PC-9 (cell line): ENCODE data around the gene ZFPM1. TPM values are rescaled to one million over a fixed set of nuclear protein-coding genes. Genes with fewer than 3 reads are reported as not detected.

ENCODE experiments used
- BruUV-seq: library from RNA; stranded (reverse); fragments of 400-500 nt; replicated peaks from 2 replicates; lab custom pipeline; 2021; lab: Mats Ljungman, UMichigan
- CTCF ChIA-PET: fragments of 300-600 bp; sonication (Branson Sonifier 250); formaldehyde crosslinking; loops from one replicate; lab custom pipeline; 2022; ENCODE audit warnings: antibody characterized with exemption; lab: Charles Lee
- POLR2A ChIA-PET: fragments of 300-600 bp; sonication (Branson Sonifier 250); formaldehyde crosslinking; loops from one replicate; lab custom pipeline; 2022; ENCODE audit warnings: antibody characterized with exemption; ENCODE audit not compliant: unreplicated experiment; lab: Charles Lee
- DNase-seq, 2 experiments: peaks; one replicate each; pipeline versions ENCODE4 v3.0.0 to v3.0.0-alpha.2; 2015 to 2022; ENCODE audit warnings: mixed read lengths in 1 of 2
- H2AFZ ChIP-seq: fragments of 200-600 bp; sonication (generic); 2 replicates; pipeline ENCODE4 v1.8.1; 2017; ENCODE audit warnings: antibody characterized with exemption
- H3F3A ChIP-seq: fragments of 200-600 bp; sonication (generic); 2 replicates; pipeline ENCODE4 v1.8.1; 2017; ENCODE audit warnings: antibody characterized with exemption, mild to moderate bottlenecking, low read depth; ENCODE audit not compliant: insufficient read depth
- H3K27ac ChIP-seq: fragments of 200-600 bp; sonication (generic); 2 replicates; pipeline ENCODE4 v1.6.1; 2016; ENCODE audit warnings: mixed run types
- H3K27me3 ChIP-seq: fragments of 200-600 bp; sonication (generic); 2 replicates; pipeline ENCODE4 v1.6.1; 2016; ENCODE audit warnings: low read depth, mixed run types; ENCODE audit not compliant: insufficient read depth
- H3K36me3 ChIP-seq: fragments of 200-600 bp; sonication (generic); 2 replicates; pipeline ENCODE4 v1.6.1; 2016; ENCODE audit warnings: low read depth, mixed run types
- H3K4me1 ChIP-seq: fragments of 200-600 bp; sonication (generic); replicated peaks from 2 replicates; pipeline ENCODE4 v1.6.1; 2016; ENCODE audit warnings: mixed run types; ENCODE audit not compliant: insufficient read depth
- H3K4me2 ChIP-seq: fragments of 200-600 bp; sonication (generic); 2 replicates; pipeline ENCODE4 v1.6.1; 2017; ENCODE audit warnings: mixed run types
- H3K4me3 ChIP-seq: fragments of 200-600 bp; sonication (generic); 2 replicates; pipeline ENCODE4 v1.6.1; 2016; ENCODE audit warnings: mixed run types
- H3K79me2 ChIP-seq: fragments of 200-600 bp; sonication (generic); 2 replicates; pipeline ENCODE4 v1.6.1; 2017; ENCODE audit warnings: low read depth, mixed run types
- H3K9me2 ChIP-seq: fragments of 200-600 bp; sonication (generic); 2 replicates; pipeline ENCODE4 v1.8.1; 2017; ENCODE audit warnings: mild to moderate bottlenecking; ENCODE audit not compliant: insufficient read depth
- H3K9me3 ChIP-seq: fragments of 200-600 bp; sonication (generic); 2 replicates; pipeline ENCODE4 v1.8.1; 2016; ENCODE audit warnings: low read depth; ENCODE audit not compliant: insufficient read depth
- H4K20me1 ChIP-seq: fragments of 200-600 bp; sonication (generic); 2 replicates; pipeline ENCODE4 v1.8.1; 2017; ENCODE audit not compliant: insufficient read depth
- CTCF ChIP-seq: fragments of 200-600 bp; sonication (generic); conservative IDR thresholded peaks from 2 replicates; pipeline ENCODE4 v1.6.1; 2017; ENCODE audit warnings: mixed run types, antibody characterized with exemption, mild to moderate bottlenecking, moderate library complexity
- EZH2 ChIP-seq: fragments of 200-600 bp; sonication (generic); IDR thresholded peaks from 2 replicates; pipeline ENCODE4 v1.8.0; 2017; ENCODE audit warnings: antibody characterized with exemption, low read depth
- intact Hi-C: fragments of 100-400 bp; cut with micrococcal nuclease; formaldehyde crosslinking; loops from one replicate; pipeline ENCODE4 v1.10.0; 2022; ENCODE audit not compliant: unreplicated experiment
- total RNA-seq: library from RNA; stranded (reverse); gene quantifications from 2 replicates; pipeline ENCODE4 v1.2.3, GENCODE V29; 2021

ZFPM1 gene
- total RNA-seq, 1 experiment from 2014 or later: 19.7 TPM

DNA sequence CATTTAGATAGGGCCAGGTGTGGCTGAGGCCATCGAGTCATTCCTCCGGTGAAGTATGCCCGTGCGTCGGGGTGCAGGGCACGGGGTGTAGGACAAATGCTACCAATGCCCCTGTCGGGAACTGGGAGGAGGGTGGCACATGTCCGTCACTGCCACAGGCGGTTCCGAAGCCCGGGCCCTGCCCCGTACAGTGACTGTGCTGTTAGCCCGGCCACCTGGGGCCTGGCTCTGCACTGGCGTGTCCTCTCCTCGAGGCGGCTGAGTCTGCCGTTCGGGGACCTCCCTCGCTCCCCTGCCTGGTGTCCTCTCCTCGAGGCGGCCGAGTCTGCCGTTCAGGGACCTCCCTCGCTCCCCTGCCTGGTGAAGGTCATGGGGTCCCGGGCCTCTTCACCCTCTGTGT is 7.0 kb upstream of the ZFPM1 start:
- ChIA-PET POLR2A (no interaction called here), CTCF (no interaction called here)
- H3K4me3 ChIP-seq: no peak overlapping the region
- H3K9me2 ChIP-seq: no peaks in the 10 kb centered on the region
- no peaks in the 10 kb centered on the region for H3K36me3 ChIP-seq
- H3K9me3 ChIP-seq: no peaks in the 10 kb centered on the region
- intact Hi-C loops: no loop called here
- no peak overlapping the region for H3K4me2 ChIP-seq
- H4K20me1 ChIP-seq: no peaks in the 10 kb centered on the region
- H3K79me2 ChIP-seq: no peaks in the 10 kb centered on the region
- H3K27me3 ChIP-seq: peaks cover 41% of the 10 kb centered on the region
- H2AFZ ChIP-seq: no peak overlapping the region
- no peak for DNase-seq
- H3K4me1 ChIP-seq: no peaks in the 10 kb centered on the region
- H3K27ac ChIP-seq: no peak overlapping the region
- no peak for TF ChIP-seq CTCF
- TF ChIP-seq EZH2: no peak
- no peaks in the 10 kb centered on the region for H3F3A ChIP-seq
- no TSS peak for BruUV-seq

DNA sequence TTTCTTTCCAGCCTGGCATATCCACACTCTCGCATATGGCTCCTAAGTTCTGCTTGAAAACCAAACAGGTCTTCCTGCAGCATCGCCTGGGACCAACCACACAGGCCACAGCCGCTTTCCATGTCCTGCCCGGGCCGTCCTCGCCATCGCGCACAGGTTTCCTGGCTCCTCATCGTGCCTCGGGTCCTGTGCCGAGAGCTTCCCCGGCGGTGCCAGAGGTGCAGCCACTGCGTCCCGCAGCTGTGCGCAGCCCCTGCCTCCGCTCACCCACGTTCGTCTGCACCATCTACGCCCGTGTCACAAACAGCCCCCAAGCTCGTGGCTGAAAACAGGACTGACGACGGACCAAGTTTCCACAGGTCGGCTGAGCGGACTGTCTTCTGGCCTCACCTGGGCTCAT is 6.3 kb upstream of the ZFPM1 start:
- no peak overlapping the region for H3K4me3 ChIP-seq
- DNase-seq: no peak
- H3K4me1 ChIP-seq: no peaks in the 10 kb centered on the region
- H3K27ac ChIP-seq: no peak overlapping the region
- H3F3A ChIP-seq: no peaks in the 10 kb centered on the region
- H4K20me1 ChIP-seq: no peaks in the 10 kb centered on the region
- no peak overlapping the region for H2AFZ ChIP-seq
- ChIA-PET CTCF (no interaction called here), POLR2A (no interaction called here)
- no peak overlapping the region for H3K4me2 ChIP-seq
- BruUV-seq: no TSS peak
- H3K36me3 ChIP-seq: no peaks in the 10 kb centered on the region
- TF ChIP-seq EZH2 (no peak), CTCF (no peak)
- H3K9me3 ChIP-seq: no peaks in the 10 kb centered on the region
- no peaks in the 10 kb centered on the region for H3K79me2 ChIP-seq
- peaks cover 41% of the 10 kb centered on the region for H3K27me3 ChIP-seq
- intact Hi-C loops: no loop called here
- no peaks in the 10 kb centered on the region for H3K9me2 ChIP-seq

DNA sequence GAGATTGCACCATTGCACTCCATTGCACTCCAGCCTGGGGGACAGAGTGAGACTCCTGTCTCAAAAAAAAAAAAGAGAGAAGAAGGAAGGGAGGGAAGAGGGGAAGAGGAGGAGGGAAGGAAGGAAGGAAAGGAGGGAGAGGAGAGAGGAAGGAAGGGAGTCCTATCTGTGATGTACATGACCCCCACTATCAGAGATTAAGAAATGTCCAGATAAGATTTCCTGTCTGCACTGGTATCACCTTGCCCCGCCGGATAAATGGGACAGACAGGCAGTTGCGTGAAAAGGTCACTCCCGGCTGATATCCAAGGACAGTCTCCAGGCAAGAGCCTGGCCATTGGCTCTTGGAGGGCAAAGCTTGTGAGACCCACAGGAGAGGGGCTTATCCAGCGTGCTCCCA is 5.2 kb upstream of the ZFPM1 start:
- Histone ChIP-seq H3K4me1 (peaks cover 8% of the 10 kb centered on the region), H3K4me2 (no peak overlapping the region), H3K9me2 (no peaks in the 10 kb centered on the region), H3K27me3 (peaks cover 41% of the 10 kb centered on the region), H3K4me3 (no peak overlapping the region), H4K20me1 (no peaks in the 10 kb centered on the region), H3F3A (no peaks in the 10 kb centered on the region), H3K9me3 (no peaks in the 10 kb centered on the region), H3K36me3 (no peaks in the 10 kb centered on the region), H3K27ac (no peak overlapping the region), H3K79me2 (no peaks in the 10 kb centered on the region), H2AFZ (no peak overlapping the region)
- DNase-seq: no peak
- intact Hi-C loops: no loop called here
- CTCF ChIA-PET: no interaction called here
- POLR2A ChIA-PET: no interaction called here
- TF ChIP-seq CTCF: no peak
- no peak for TF ChIP-seq EZH2
- BruUV-seq: no TSS peak
